Naive thymus-derived CD4-positive, alpha-beta T cell (primary cell): ENCODE data around the gene ATP11A. TPM values are rescaled to one million over a fixed set of nuclear protein-coding genes. Genes with fewer than 3 reads are reported as not detected.

Source experiments
- ATAC-seq: fragments of 150-1000 bp; cut with Tn5 transposase; 2 replicates; pipeline ENCODE4 v1.10.0; 2021; ENCODE audit warnings: mild to moderate bottlenecking, moderate library complexity
- CTCF ChIA-PET: fragments of 350-600 bp; sonication (Branson Sonifier 250); formaldehyde crosslinking; loops from one replicate; lab custom pipeline; 2021; ENCODE audit warnings: antibody characterized with exemption; lab: Charles Lee
- POLR2A ChIA-PET: fragments of 350-600 bp; sonication (Branson Sonifier 250); formaldehyde crosslinking; loops from one replicate; lab custom pipeline; 2021; ENCODE audit warnings: antibody characterized with exemption, inconsistent platforms; lab: Charles Lee
- DNase-seq, 9 donors: peaks; one replicate each; pipeline versions ENCODE4 v3.0.0 to v3.0.0-alpha.2; 2020 to 2022; ENCODE audit warnings: mixed read lengths in 1 of 9
- H3K27ac ChIP-seq: one replicate; pipeline ENCODE4 v1.7.0; 2013; ENCODE audit warnings: mild to moderate bottlenecking, low read depth, low read length, moderate library complexity
- H3K27me3 ChIP-seq, 2 donors: one replicate each; pipeline ENCODE4 v1.7.0; 2013; ENCODE audit warnings: low read length in 2 of 2, mild to moderate bottlenecking in 2 of 2, moderate library complexity in 2 of 2; ENCODE audit not compliant: control insufficient read depth in 2 of 2, insufficient read depth in 2 of 2
- H3K36me3 ChIP-seq, 3 experiments: 1 replicate in 2 of 3; 2 replicates in 1 of 3; pipeline ENCODE4 v1.7.0; 2013; ENCODE audit warnings: low read length in 3 of 3, mild to moderate bottlenecking in 3 of 3, moderate library complexity in 1 of 3; ENCODE audit not compliant: insufficient read depth in 3 of 3, control insufficient read depth in 2 of 3
- H3K4me1 ChIP-seq, 2 donors: one replicate each; pipeline ENCODE4 v1.7.0; 2013; ENCODE audit warnings: low read length in 2 of 2, mild to moderate bottlenecking in 2 of 2, moderate library complexity in 1 of 2; ENCODE audit not compliant: control insufficient read depth in 2 of 2, insufficient read depth in 2 of 2
- H3K4me3 ChIP-seq: 2 replicates; pipeline ENCODE4 v1.7.0; 2013; ENCODE audit warnings: mild to moderate bottlenecking, low read length
- H3K9me3 ChIP-seq, 3 experiments: 1 replicate in 2 of 3; 2 replicates in 1 of 3; pipeline ENCODE4 v1.7.0; 2013; ENCODE audit warnings: low read length in 3 of 3; ENCODE audit not compliant: control insufficient read depth in 2 of 3
- H3K27ac Mint-ChIP-seq, 9 donors: one replicate each; pipeline ENCODE4 v1.8.0; 2020 to 2022; ENCODE audit warnings: mixed read lengths in 9 of 9, mild to moderate bottlenecking in 8 of 9, moderate library complexity in 5 of 9, inconsistent platforms in 2 of 9
- H3K27me3 Mint-ChIP-seq, 5 donors: one replicate each; pipeline ENCODE4 v1.8.0; 2021 to 2022; ENCODE audit warnings: mixed read lengths in 5 of 5, mild to moderate bottlenecking in 1 of 5
- H3K36me3 Mint-ChIP-seq, 5 donors: one replicate each; pipeline ENCODE4 v1.8.0; 2020 to 2022; ENCODE audit warnings: mixed read lengths in 5 of 5, mild to moderate bottlenecking in 3 of 5, inconsistent platforms in 1 of 5
- H3K4me1 Mint-ChIP-seq, 7 donors: one replicate each; pipeline ENCODE4 v1.8.0; 2020 to 2022; ENCODE audit warnings: mixed read lengths in 7 of 7, mild to moderate bottlenecking in 3 of 7, inconsistent platforms in 1 of 7
- H3K4me3 Mint-ChIP-seq, 10 donors: one replicate each; pipeline ENCODE4 v1.8.0; 2020 to 2022; ENCODE audit warnings: mild to moderate bottlenecking in 10 of 10, mixed read lengths in 10 of 10, moderate library complexity in 6 of 10, inconsistent platforms in 2 of 10
- H3K9me3 Mint-ChIP-seq, 11 donors: one replicate each; pipeline ENCODE4 v1.8.0; 2020 to 2022; ENCODE audit warnings: mixed read lengths in 11 of 11, mild to moderate bottlenecking in 4 of 11, inconsistent platforms in 1 of 11, moderate library complexity in 1 of 11
- intact Hi-C, 2 donors: fragments of 100-400 bp; cut with micrococcal nuclease; formaldehyde crosslinking; loops; one replicate each; pipeline ENCODE4 v1.15.1; 2023
- polyA plus RNA-seq, 2 donors: library from polyadenylated mRNA; unstranded; fragments of 300-500 nt; fragmentation: Illumina TruSeq; gene quantifications; one replicate each; pipeline ENCODE4 v1.2.3, GENCODE V29; 2021
- total RNA-seq, 6 experiments: library from RNA in 5 of 6; stranded (reverse) in 5 of 6; gene quantifications; 1 replicate in 5 of 6; 2 replicates in 1 of 6; pipeline ENCODE4 v1.2.3 and lab custom pipeline; 2021 to 2026

Gene ATP11A
- total and polyA plus RNA-seq, 7 experiments from 2014 or later, result 4.3 to 111 (median 58.5) TPM

- H3K27ac ChIP-seq, result no peak overlapping the region
- no peak overlapping the region for H3K27ac Mint-ChIP-seq
- ATAC-seq, result no peak
- H3K4me3 Mint-ChIP-seq, result no peak overlapping the region
- no peaks in the 10 kb centered on the region for H3K9me3 ChIP-seq
- H3K9me3 Mint-ChIP-seq, result no peaks in the 10 kb centered on the region
- CTCF ChIA-PET, result no interaction called here
- H3K4me1 ChIP-seq, result no peaks in the 10 kb centered on the region
- intact Hi-C loops, result no loop called here
- DNase-seq, result no peak
- no peaks in the 10 kb centered on the region for H3K27me3 Mint-ChIP-seq
- H3K36me3 Mint-ChIP-seq, result peaks cover 0 to 8% (median 1%) of the 10 kb centered on the region in 5 donors
- peaks cover 0 to 20% (median 16%) of the 10 kb centered on the region in 7 donors for H3K4me1 Mint-ChIP-seq
- POLR2A ChIA-PET, result no interaction called here
- peaks cover 0 to 6% (median 0%) of the 10 kb centered on the region in 3 experiments for H3K36me3 ChIP-seq
- H3K27me3 ChIP-seq, result no peaks in the 10 kb centered on the region
- H3K4me3 ChIP-seq, result no peak overlapping the region
Observed at GRCh38 chr13:112774829-112775565, 85.2 kb downstream of the ATP11A start.

- H3K9me3 Mint-ChIP-seq, result no peaks in the 10 kb centered on the region
- DNase-seq (no peak), ATAC-seq (no peak)
- no peaks in the 10 kb centered on the region for H3K36me3 ChIP-seq
- no peaks in the 10 kb centered on the region for H3K27me3 ChIP-seq
- H3K36me3 Mint-ChIP-seq, result peaks cover 0 to 11% (median 6%) of the 10 kb centered on the region in 5 donors
- intact Hi-C loops, result no loop called here
- no peaks in the 10 kb centered on the region for H3K9me3 ChIP-seq
- H3K4me1 ChIP-seq, result no peaks in the 10 kb centered on the region
- ChIA-PET POLR2A (no interaction called here), CTCF (no interaction called here)
- no peak overlapping the region for H3K4me3 Mint-ChIP-seq
- peaks cover 0 to 18% (median 17%) of the 10 kb centered on the region in 7 donors for H3K4me1 Mint-ChIP-seq
- H3K27ac Mint-ChIP-seq, result no peak overlapping the region
- no peak overlapping the region for H3K4me3 ChIP-seq
- H3K27me3 Mint-ChIP-seq, result no peaks in the 10 kb centered on the region
- H3K27ac ChIP-seq, result no peak overlapping the region
Observed at GRCh38 chr13:112775791-112776279, 86.0 kb downstream of the ATP11A start.

- Histone ChIP-seq H3K4me1 (no peaks in the 10 kb centered on the region), H3K27ac (no peak overlapping the region), H3K27me3 (no peaks in the 10 kb centered on the region), H3K4me3 (no peak overlapping the region), H3K9me3 (no peaks in the 10 kb centered on the region), H3K36me3 (no peaks in the 10 kb centered on the region)
- Mint-ChIP-seq H3K27ac (no peak overlapping the region), H3K4me1 (peaks cover 0 to 18% (median 17%) of the 10 kb centered on the region in 7 donors), H3K4me3 (no peak overlapping the region), H3K9me3 (no peaks in the 10 kb centered on the region), H3K27me3 (no peaks in the 10 kb centered on the region), H3K36me3 (peaks cover 0 to 11% (median 6%) of the 10 kb centered on the region in 5 donors)
- POLR2A ChIA-PET, result no interaction called here
- intact Hi-C loops, result no loop called here
- ATAC-seq, result no peak
- CTCF ChIA-PET, result no interaction called here
- DNase-seq, result no peak
Observed at GRCh38 chr13:112776354-112776753, 86.5 kb downstream of the ATP11A start.

- Mint-ChIP-seq H3K4me1 (peaks cover 0 to 21% (median 20%) of the 10 kb centered on the region in 7 donors), H3K27ac (no peak overlapping the region), H3K9me3 (no peaks in the 10 kb centered on the region), H3K4me3 (no peak overlapping the region), H3K36me3 (peaks cover 0 to 11% (median 6%) of the 10 kb centered on the region in 5 donors), H3K27me3 (no peaks in the 10 kb centered on the region)
- H3K27me3 ChIP-seq, result no peaks in the 10 kb centered on the region
- H3K9me3 ChIP-seq, result no peaks in the 10 kb centered on the region
- H3K27ac ChIP-seq, result no peak overlapping the region
- ChIA-PET CTCF (no interaction called here), POLR2A (no interaction called here)
- H3K36me3 ChIP-seq, result no peaks in the 10 kb centered on the region
- no peaks in the 10 kb centered on the region for H3K4me1 ChIP-seq
- DNase-seq (no peak), ATAC-seq (no peak)
- no peak overlapping the region for H3K4me3 ChIP-seq
- intact Hi-C loops, result no loop called here
Observed at GRCh38 chr13:112776971-112777370, 87.1 kb downstream of the ATP11A start.

- H3K36me3 Mint-ChIP-seq, result peaks cover 0 to 11% (median 6%) of the 10 kb centered on the region in 5 donors
- H3K9me3 Mint-ChIP-seq, result no peaks in the 10 kb centered on the region
- Histone ChIP-seq H3K36me3 (no peaks in the 10 kb centered on the region), H3K4me3 (no peak overlapping the region), H3K27me3 (no peaks in the 10 kb centered on the region), H3K9me3 (no peaks in the 10 kb centered on the region), H3K4me1 (no peaks in the 10 kb centered on the region), H3K27ac (no peak overlapping the region)
- ChIA-PET POLR2A (no interaction called here), CTCF (no interaction called here)
- intact Hi-C loops, result no loop called here
- no peaks in the 10 kb centered on the region for H3K27me3 Mint-ChIP-seq
- H3K4me1 Mint-ChIP-seq, result peaks cover 0 to 26% (median 19%) of the 10 kb centered on the region in 7 donors
- peak overlapping the region in 1 of 9 donors; percentile 38 for H3K27ac Mint-ChIP-seq
- peak overlapping the region in 2 of 10 donors; percentile 12 to 41 for H3K4me3 Mint-ChIP-seq
- no peak for ATAC-seq
- no peak for DNase-seq
Observed at GRCh38 chr13:112777637-112778406, 88.0 kb downstream of the ATP11A start.

GRCh38 chr13:112779856-112780604 is 90.2 kb downstream of the ATP11A start:
- peaks cover 0 to 4% (median 1%) of the 10 kb centered on the region in 3 experiments for H3K36me3 ChIP-seq
- intact Hi-C loops, result no loop called here
- no peak for ATAC-seq
- H3K9me3 ChIP-seq, result no peaks in the 10 kb centered on the region
- CTCF ChIA-PET, result interaction anchor here (0.6 kb wide), 1 partner anchor 196 kb away, joined by 3 read pairs; no protein-coding TSS in a partner anchor
- H3K27ac Mint-ChIP-seq, result no peak overlapping the region
- no peak overlapping the region for H3K27ac ChIP-seq
- peaks cover 0 to 17% (median 8%) of the 10 kb centered on the region in 5 donors for H3K36me3 Mint-ChIP-seq
- H3K27me3 Mint-ChIP-seq, result no peaks in the 10 kb centered on the region
- H3K27me3 ChIP-seq, result no peaks in the 10 kb centered on the region
- no peak overlapping the region for H3K4me3 ChIP-seq
- POLR2A ChIA-PET, result no interaction called here
- no peak overlapping the region for H3K4me3 Mint-ChIP-seq
- no peak for DNase-seq
- no peaks in the 10 kb centered on the region for H3K4me1 ChIP-seq
- H3K4me1 Mint-ChIP-seq, result peaks cover 6 to 36% (median 24%) of the 10 kb centered on the region in 7 donors
- H3K9me3 Mint-ChIP-seq, result no peaks in the 10 kb centered on the region
